OCI-LY1 (cell line): ENCODE measurements around the gene GLT8D1.

Experiments
- H2AFZ ChIP-seq: fragments of 200-600 bp; sonication (generic), shearing (Covaris generic); 2 replicates; pipeline ENCODE4 v1.6.0; 2014; ENCODE audit warnings: antibody characterized with exemption, mild to moderate bottlenecking, low read length
- H3F3A ChIP-seq: fragments of 200-600 bp; sonication (generic), shearing (Covaris generic); 2 replicates; pipeline ENCODE4 v1.6.0; 2014; ENCODE audit warnings: mild to moderate bottlenecking, antibody characterized with exemption, low read length, moderate library complexity; ENCODE audit not compliant: insufficient read depth
- H3K27ac ChIP-seq: fragments of 200-600 bp; sonication (generic); 2 replicates; pipeline ENCODE4 v1.5.1; 2014; ENCODE audit warnings: low read length, mixed run types, mild to moderate bottlenecking, low read depth; ENCODE audit not compliant: poor library complexity, severe bottlenecking
- H3K27me3 ChIP-seq: fragments of 200-600 bp; sonication (generic); 2 replicates; pipeline ENCODE4 v1.6.0; 2014; ENCODE audit warnings: antibody characterized with exemption, mild to moderate bottlenecking, low read length, moderate library complexity; ENCODE audit not compliant: insufficient read depth
- H3K36me3 ChIP-seq: fragments of 200-600 bp; sonication (generic); 2 replicates; pipeline ENCODE4 v1.6.1; 2014; ENCODE audit warnings: mild to moderate bottlenecking, antibody characterized with exemption, low read length, moderate library complexity, mixed read lengths; ENCODE audit not compliant: insufficient read depth
- H3K4me1 ChIP-seq: fragments of 200-600 bp; sonication (generic); 2 replicates; pipeline ENCODE4 v1.5.1; 2014; ENCODE audit warnings: mild to moderate bottlenecking, low read length, moderate library complexity; ENCODE audit not compliant: insufficient read depth, severe bottlenecking
- H3K4me2 ChIP-seq: fragments of 200-600 bp; sonication (generic), shearing (Covaris generic); 2 replicates; pipeline ENCODE4 v1.6.1; 2014; ENCODE audit warnings: low read length
- H3K4me3 ChIP-seq: fragments of 200-600 bp; sonication (generic); 2 replicates; pipeline ENCODE4 v1.5.1; 2014; ENCODE audit warnings: low read length, low read depth, mild to moderate bottlenecking, mixed read lengths; ENCODE audit not compliant: poor library complexity, severe bottlenecking
- H3K79me2 ChIP-seq: fragments of 200-600 bp; shearing (Covaris generic); 2 replicates; pipeline ENCODE4 v1.6.1; 2016; ENCODE audit warnings: mixed run types, low read length, mixed read lengths; ENCODE audit not compliant: insufficient read depth
- H3K9ac ChIP-seq: fragments of 200-600 bp; sonication (generic), shearing (Covaris generic); 2 replicates; pipeline ENCODE4 v1.6.1; 2014; ENCODE audit warnings: mild to moderate bottlenecking, low read length, mixed read lengths
- H3K9me2 ChIP-seq: fragments of 200-600 bp; sonication (generic), shearing (Covaris generic); 2 replicates; pipeline ENCODE4 v1.6.1; 2014; ENCODE audit warnings: low read depth, mild to moderate bottlenecking, low read length, mixed read lengths
- H3K9me3 ChIP-seq: fragments of 200-600 bp; shearing (Covaris generic); 2 replicates; pipeline ENCODE4 v1.6.1; 2014; ENCODE audit warnings: low read length, mixed read lengths
- H4K20me1 ChIP-seq: fragments of 200-600 bp; sonication (generic), shearing (Covaris generic); 2 replicates; pipeline ENCODE4 v1.6.0; 2016; ENCODE audit warnings: mild to moderate bottlenecking, low read length; ENCODE audit not compliant: insufficient read depth
- EZH2 ChIP-seq: fragments of 200-600 bp; sonication (generic), shearing (Covaris generic); IDR thresholded peaks from 2 replicates; pipeline ENCODE4 v1.8.0; 2017; ENCODE audit warnings: borderline replicate concordance, mixed run types, mild to moderate bottlenecking, antibody characterized with exemption, low read length, moderate library complexity, mixed read lengths
- TF ChIP-seq, protein P1 (sequence below): fragments of 200-600 bp; sonication (generic), shearing (Covaris generic); IDR thresholded peaks from 2 replicates; pipeline ENCODE4 v1.5.1; 2017; ENCODE audit warnings: mild to moderate bottlenecking, antibody characterized with exemption, low read length, moderate library complexity, mixed read lengths

The GLT8D1 gene

DNA sequence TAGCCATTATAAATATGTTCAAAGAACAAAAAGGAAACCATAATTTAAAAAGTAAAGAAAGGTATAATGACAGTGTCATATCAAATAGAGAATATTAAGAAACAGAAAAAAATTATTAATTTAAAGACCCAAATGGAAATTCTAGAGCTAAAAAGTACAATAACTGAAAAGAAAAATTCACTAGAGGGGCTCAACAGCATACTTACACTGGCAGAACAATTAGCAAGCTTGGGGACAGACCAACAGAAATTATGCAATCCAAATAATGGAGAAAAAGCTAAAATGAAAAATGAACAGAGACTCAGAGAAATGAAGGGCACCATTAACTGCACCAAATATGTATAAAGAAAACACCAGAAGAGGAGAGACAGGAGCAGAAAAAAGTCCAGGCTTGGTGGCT lies 14.0 kb upstream of the GLT8D1 start:
- H3K4me3 ChIP-seq = no peak overlapping the region
- no peaks in the 10 kb centered on the region for H3K4me1 ChIP-seq
- 0 out of 2 replicates have a peak, but pooled peaks cover 3% of the 10 kb centered on the region for H3K9me3 ChIP-seq
- no peak overlapping the region for H3K4me2 ChIP-seq
- no peaks in the 10 kb centered on the region for H3F3A ChIP-seq
- H3K27me3 ChIP-seq = no peaks in the 10 kb centered on the region
- H2AFZ ChIP-seq = no peak overlapping the region
- H3K36me3 ChIP-seq = peaks cover 21% of the 10 kb centered on the region
- TF ChIP-seq, protein P1, sequence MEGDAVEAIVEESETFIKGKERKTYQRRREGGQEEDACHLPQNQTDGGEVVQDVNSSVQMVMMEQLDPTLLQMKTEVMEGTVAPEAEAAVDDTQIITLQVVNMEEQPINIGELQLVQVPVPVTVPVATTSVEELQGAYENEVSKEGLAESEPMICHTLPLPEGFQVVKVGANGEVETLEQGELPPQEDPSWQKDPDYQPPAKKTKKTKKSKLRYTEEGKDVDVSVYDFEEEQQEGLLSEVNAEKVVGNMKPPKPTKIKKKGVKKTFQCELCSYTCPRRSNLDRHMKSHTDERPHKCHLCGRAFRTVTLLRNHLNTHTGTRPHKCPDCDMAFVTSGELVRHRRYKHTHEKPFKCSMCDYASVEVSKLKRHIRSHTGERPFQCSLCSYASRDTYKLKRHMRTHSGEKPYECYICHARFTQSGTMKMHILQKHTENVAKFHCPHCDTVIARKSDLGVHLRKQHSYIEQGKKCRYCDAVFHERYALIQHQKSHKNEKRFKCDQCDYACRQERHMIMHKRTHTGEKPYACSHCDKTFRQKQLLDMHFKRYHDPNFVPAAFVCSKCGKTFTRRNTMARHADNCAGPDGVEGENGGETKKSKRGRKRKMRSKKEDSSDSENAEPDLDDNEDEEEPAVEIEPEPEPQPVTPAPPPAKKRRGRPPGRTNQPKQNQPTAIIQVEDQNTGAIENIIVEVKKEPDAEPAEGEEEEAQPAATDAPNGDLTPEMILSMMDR = no peak
- no peak for TF ChIP-seq EZH2
- H3K9me2 ChIP-seq = no peaks in the 10 kb centered on the region
- H3K27ac ChIP-seq = no peak overlapping the region
- H3K9ac ChIP-seq = no peak overlapping the region
- H3K79me2 ChIP-seq = no peaks in the 10 kb centered on the region
- no peaks in the 10 kb centered on the region for H4K20me1 ChIP-seq

DNA sequence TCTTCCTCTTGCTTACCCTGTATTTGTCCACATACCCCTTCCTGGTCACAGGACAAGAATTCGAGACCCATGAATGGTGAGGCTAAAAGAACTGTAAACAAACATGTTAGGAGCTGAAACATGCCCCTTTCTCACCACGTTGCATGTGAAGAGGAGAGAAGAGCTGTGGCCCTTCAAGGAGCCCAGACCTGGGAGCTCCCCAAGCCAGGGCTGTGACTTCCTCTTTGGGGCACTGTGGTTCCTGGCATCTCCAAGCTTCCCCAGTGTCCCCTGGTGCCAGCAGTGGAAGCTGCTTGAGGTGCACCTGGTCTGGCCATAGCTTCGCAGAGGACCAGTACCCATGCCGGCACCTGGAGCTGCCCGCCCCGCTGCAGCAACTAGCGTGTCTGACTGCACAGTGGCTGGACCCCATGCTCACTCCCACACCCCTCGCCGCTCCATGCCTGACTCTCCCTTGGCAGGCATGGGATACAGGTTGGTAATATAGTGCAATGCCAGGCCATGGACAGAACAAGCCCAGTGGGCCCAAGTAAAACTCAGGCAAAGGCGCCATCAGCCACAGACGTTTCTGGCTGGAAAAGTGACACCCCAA lies 10.2 kb upstream of the GLT8D1 start:
- H3K4me3 ChIP-seq = no peak overlapping the region
- H3K4me2 ChIP-seq = no peak overlapping the region
- no peaks in the 10 kb centered on the region for H4K20me1 ChIP-seq
- peaks cover 24% of the 10 kb centered on the region for H3K36me3 ChIP-seq
- no peak for TF ChIP-seq EZH2
- no peak overlapping the region for H3K9ac ChIP-seq
- 0 out of 2 replicates have a peak, but pooled peaks cover 3% of the 10 kb centered on the region for H3K9me3 ChIP-seq
- H3K79me2 ChIP-seq = no peaks in the 10 kb centered on the region
- no peak overlapping the region for H2AFZ ChIP-seq
- no peaks in the 10 kb centered on the region for H3F3A ChIP-seq
- H3K4me1 ChIP-seq = no peaks in the 10 kb centered on the region
- H3K27me3 ChIP-seq = no peaks in the 10 kb centered on the region
- H3K27ac ChIP-seq = no peak overlapping the region
- H3K9me2 ChIP-seq = no peaks in the 10 kb centered on the region

DNA sequence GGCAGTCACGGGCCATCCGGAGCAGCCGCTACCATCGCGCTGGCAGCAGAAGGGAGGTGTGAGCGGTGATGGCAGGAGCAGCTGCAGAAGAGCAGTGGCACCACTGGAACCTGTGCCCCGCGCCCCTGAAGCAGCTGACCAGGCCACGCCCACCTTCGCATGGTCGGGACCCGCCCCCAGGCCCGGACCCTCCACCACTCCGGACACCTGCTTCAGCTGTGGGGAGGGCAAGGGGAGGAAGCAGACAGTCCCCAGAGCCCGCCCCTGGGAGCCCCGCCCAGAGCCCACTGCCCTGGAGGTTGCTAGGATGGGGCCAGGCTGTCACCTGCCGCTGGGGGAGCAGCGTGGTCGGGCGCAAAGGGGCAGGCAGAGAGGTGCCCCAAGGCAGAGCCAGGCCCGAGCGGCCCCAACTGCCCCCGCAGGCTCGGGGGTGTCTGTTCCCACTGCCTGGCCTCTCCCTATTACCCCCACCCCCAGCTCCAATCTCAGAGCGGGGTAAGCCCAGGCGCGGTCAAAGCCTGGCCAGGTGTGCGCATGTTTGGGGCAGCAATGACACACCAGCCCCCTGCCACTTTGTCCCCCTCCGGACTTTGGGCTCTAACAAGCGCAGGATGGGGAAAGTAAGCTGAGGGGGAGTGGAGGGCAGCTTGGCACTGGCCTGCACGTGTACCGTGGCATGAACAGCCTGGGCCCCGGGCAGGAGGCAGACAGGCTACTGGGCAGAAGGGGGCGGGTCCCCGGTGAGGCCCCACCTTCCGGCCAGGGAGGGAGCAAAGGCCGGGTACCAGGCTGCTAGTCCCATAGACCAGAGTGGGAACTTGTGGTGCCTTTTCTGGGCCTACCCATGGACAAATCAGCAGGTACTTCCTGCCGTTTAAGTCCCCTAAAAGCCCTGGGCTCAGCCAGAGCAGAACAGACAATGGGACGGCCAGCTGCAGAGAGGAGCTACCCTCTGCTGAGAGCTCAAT lies 9.0 kb upstream of the GLT8D1 start:
- H4K20me1 ChIP-seq = no peaks in the 10 kb centered on the region
- H3K9me3 ChIP-seq = no peaks in the 10 kb centered on the region
- no peak overlapping the region for H3K27ac ChIP-seq
- TF ChIP-seq EZH2 = no peak
- TF ChIP-seq, protein P1 = no peak
- no peaks in the 10 kb centered on the region for H3K4me1 ChIP-seq
- H3K9ac ChIP-seq = no peak overlapping the region
- no peak overlapping the region for H2AFZ ChIP-seq
- no peaks in the 10 kb centered on the region for H3F3A ChIP-seq
- H3K4me2 ChIP-seq = no peak overlapping the region
- peaks cover 24% of the 10 kb centered on the region for H3K36me3 ChIP-seq
- no peaks in the 10 kb centered on the region for H3K79me2 ChIP-seq
- no peak overlapping the region for H3K4me3 ChIP-seq
- H3K27me3 ChIP-seq = no peaks in the 10 kb centered on the region
- no peaks in the 10 kb centered on the region for H3K9me2 ChIP-seq
